ENCODE measurements around the gene SCMH1.

DNA sequence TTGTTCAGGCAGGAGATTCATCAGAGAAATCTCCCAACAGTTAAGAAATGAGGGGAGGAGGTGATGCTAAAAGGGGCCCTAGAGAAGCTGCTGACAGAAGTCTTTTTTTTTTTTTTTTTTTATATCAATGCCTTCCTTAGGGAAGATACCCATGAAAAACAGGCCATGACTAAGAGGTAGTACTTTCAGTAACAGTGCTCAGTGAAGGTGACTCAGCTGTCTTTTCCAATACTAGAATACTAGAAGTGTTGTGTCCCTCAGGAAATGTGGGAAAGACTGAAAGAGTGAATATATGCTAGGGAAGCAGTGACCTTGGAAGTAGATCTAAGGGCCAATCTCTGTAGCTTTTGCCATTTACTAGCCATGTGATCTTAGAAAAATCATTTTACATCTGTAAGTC lies 168.1 kb downstream of the SCMH1 start:
- TF ChIP-seq POLR2A (IDR thresholded peaks at IDR 0.05; ENCODE audit: low read length): no peak
- no peak for TF ChIP-seq GATA1 (IDR thresholded peaks at IDR 0.05; ENCODE audit: low read depth, low read length)
